H1 (cell line): ENCODE data around the gene RAB25. TPM values are rescaled to one million over a fixed set of nuclear protein-coding genes. Genes with fewer than 3 reads are reported as not detected.
A peak's percentile ranks its signal among the peaks of the same experiment; 100 is the strongest.

Experiments
- ASH2L ChIP-seq: fragments of 200-600, 300-600 bp; sonication (generic); IDR thresholded peaks from one replicate; pipeline ENCODE4 v1.7.1; 2017; ENCODE audit warnings: low read length
- POLR2AphosphoS5 ChIP-seq: IDR thresholded peaks from 2 replicates; pipeline ENCODE4 v1.6.1; 2011; ENCODE audit warnings: low read depth, low read length
- polyA plus RNA-seq, 7 experiments: library from polyadenylated mRNA; depleted of rRNA in 3 of 7; stranded (reverse) in 5 of 7; unstranded in 2 of 7; fragments of >200 nt in 5 of 7; fragments of 200-250 nt in 2 of 7; gene quantifications; 1 replicate in 5 of 7; 2 replicates in 1 of 7; 4 replicates in 1 of 7; pipeline versions ENCODE4 v1.2.1 to v1.2.3, GENCODE V29; 2011 to 2013; ENCODE audit warnings: missing spikeins in 2 of 7, mixed read lengths in 2 of 7
- total RNA-seq: library from RNA; stranded (reverse); fragmentation: NEBNext Ultra II Directional; extraction: Animal tissue kit (Norgen Biotek cat#: 25700); gene quantifications from 2 replicates; pipeline ENCODE4 v1.2.1, GENCODE V29; 2021

RAB25 gene
- total and polyA plus RNA-seq, 2 of the 8 experiments (the other 6 are each of a cell fraction or from before 2014, with no cell fraction given), result 34.8 to 98.2 TPM

DNA sequence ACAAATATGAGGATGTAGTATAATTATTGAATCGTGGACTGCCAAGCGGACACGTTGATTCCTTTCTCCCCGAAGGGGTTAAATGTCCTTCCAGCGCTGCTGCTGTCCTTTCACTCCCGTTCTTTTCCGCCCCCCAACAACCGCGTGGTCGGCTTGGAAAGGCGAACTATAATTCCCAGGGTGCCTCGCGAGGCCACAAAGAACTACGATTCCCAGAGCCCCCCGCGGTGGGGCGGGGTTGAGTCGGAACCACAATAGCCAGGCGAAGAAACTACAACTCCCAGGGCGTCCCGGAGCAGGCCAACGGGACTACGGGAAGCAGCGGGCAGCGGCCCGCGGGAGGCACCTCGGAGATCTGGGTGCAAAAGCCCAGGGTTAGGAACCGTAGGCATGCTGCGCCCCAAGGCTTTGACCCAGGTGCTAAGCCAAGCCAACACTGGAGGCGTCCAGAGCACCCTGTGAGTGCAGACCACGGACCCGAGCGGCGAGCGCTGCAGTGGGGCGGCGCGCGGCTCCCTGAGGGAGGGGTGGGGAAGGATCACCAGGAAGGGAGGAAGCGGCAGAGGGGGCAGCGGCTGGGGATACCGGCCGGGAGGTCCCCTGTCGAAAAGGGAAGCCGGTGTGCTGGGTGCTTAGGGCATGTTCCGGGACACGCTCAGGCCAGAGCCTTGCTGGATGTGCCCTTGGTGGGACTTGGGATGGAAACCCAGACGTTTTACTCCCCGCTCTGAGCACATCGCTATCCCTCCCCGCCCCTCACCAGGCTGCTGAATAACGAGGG is 6.3 kb upstream of the RAB25 start, which contains the start of gene LAMTOR2 (continued):
- TF ChIP-seq ASH2L (peak; percentile 87), POLR2AphosphoS5 (peak; percentile 87)
